Stimulated activated CD4-positive, alpha-beta T cell treated with anti-CD3 and anti-CD28 coated beads, Interleukin-12 subunit alpha, Interleukin-12 subunit beta, amount 100 ng/mL, for 24 hours (primary cell): Measurements from ENCODE around the gene RIMKLB.
"Not testable (repeated sequence)": the region's sequence is repeated elsewhere in the genome, so short reads cannot be mapped to it uniquely, and the experiment has no call there.

Source experiments
- DNase-seq, 2 experiments: peaks; one replicate each; pipeline ENCODE4 v3.0.0-alpha.2; 2020; ENCODE audit warnings: low read depth in 2 of 2

RIMKLB gene

DNA sequence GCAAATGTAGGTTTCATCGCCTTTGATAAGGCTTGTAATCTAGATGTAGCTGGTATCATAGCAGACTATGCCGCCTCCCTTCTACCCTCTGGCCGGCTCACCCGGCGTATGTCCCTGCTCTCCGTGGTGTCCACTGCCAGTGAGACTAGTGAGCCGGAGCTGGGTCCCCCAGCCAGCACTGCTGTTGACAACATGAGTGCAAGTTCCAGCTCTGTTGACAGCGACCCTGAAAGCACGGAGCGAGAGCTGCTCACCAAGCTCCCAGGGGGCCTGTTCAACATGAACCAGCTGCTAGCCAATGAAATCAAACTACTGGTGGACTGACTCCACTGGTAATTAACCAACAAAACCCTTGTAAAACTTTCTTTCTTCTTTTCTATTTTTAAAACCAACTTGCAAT lies 75.7 kb downstream of the RIMKLB start:
- DNase-seq = no peak

DNA sequence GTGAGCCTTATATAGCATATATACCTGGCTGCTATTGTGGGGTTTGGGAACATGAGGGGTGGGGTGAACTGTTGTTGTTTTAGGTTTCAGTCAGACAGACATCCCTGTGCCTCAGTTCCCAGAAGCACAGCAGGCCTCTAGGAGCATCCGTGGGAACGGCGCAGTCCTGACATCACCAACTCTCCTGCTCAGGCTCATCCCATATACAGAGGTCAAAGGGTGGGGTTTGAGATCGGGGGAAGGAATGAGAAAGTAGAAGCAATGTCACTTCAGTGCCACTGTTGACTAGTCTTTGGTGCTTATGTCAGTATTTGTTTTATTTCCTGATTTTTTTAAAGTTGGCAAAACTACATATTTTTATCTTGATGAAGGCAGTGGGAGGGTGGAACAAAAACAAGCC lies 81.5 kb downstream of the RIMKLB start:
- no peak for DNase-seq

DNA sequence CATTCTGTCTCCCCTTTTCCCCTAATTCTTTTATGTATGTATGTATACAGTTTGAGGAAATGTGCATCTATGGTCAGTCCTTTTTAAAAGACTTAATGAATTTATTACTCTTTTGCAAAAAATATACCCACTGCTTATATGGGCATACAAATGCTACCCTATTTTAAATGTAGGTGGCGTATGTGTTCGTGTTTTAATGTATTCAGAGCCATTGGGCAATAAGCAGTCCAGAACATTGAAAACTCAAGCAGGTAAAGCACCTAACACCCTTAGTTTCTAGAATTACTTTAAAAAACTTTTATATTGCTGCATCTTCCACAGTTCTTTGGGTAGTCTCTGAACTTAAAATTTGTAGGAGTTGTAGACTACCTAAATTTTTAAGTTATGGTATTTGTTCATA lies 82.1 kb downstream of the RIMKLB start:
- no peak for DNase-seq

DNA sequence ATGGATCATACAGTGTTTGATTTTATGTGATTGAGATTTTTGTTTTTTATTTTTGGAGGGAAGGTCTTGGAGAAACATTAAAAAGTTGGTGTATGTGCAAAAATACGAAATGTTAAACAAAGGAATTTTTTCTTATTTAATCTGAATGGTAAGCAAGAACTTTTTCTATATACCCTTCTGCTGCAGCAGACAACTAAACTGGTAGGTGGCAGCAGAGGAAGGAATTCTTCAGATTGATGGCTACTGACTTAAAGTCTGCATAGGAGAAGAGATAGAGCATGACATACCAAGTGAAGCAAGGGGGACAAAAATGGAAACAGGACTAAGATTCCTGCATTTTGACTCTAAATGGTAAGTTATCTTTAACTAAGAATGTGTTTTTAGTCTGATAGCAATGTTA lies 82.6 kb downstream of the RIMKLB start:
- no peak for DNase-seq

DNA sequence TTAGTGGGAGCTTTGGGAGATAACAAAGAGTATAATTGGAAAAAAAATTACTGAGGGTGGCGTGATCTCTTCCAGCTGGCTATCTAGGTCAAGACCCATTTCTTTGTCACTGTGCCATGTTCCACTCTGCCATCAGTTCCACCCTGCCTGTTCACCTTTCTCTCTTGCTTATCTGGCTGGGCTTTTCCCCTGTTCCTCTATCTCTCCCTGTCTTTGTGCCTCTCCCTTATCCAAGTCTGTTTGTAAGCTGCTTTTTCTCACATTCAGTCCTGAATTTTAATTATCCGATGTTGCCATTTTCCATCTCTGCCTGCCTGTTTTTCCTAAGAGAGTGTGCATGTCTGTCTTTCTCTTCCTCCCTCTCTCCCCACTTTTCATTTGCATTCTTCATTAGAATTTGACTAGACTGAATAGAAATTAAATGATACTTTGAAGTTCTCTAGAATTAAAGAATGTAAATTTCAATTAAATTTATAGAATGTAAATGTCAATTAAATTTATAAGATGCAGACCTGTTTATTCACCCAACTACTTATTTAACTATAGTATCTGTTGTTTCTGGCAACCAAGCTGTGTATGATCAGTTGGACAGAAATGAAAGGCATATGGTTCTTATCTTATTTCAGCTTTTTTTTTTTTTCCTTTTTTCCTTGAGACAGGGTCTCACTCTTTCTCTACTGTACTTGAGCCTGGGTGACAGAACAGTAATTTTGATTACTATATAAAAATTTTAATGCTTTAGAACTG lies 83.8 kb downstream of the RIMKLB start:
- DNase-seq = no peak

DNA sequence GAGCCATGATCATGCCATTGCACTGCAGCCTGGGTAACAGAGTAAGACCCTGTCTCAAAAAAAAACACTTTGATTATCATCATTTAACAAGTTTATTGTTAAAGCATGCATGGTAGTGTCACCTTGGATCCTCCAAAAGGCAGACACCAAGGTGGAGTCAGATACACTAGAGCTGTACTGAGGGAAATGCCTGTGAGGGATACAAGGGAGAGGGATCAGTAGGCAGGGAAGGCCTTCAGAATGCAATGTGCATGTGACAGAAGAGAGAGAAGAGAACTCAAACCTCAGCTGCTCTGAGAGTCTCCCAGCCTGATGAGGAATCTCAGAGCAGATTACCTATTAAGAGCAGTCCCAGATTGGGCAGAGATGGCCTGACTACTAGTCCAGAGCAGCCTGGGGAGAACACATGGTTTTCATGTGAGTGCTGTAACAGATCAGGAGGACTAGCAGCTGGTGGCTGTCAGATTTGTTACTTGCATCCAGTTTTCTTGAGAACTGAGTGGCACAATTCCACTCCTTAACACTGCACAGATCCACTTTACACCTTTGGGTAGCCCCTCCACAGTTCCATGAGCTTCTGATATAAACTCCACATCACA lies 86.6 kb downstream of the RIMKLB start:
- no peak for DNase-seq

DNA sequence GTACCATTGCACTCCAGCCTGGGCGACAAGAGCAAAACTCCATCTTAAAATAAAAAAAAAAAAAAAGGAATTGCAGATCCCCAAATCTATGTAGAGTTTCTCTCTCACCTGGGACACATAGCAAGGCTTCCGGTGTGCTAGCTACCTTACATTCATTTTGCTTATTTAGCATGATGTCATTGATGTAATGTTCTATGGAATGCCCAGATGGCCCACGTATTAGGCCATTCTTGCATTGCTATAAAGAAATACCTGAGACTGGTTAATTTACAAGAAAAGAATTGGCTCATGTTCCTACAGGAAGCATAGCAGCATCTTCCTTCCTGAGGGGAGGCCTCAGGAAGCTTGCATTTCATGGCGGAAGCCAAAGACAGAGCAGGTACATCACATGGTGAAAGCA lies 87.7 kb downstream of the RIMKLB start:
- DNase-seq = no peak

DNA sequence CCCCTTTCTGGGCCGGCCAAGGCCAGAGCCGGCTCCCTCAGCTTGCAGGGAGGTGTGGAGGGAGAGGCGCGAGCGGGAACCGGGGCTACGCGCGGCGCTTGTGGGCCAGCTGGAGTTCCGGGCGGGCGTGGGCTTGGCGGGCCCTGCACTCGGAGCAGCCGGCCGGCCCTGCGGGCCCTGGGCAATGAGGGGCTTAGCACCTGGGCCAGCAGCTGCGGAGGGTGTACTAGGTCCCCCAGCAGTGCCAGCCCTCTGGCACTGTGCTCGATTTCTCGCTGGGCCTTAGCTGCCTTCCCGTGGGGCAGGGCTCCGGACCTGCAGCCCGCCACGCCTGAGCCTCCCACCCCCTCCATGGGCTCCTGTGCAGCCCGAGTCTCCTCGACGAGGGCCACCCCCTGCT lies 89.4 kb downstream of the RIMKLB start:
- not testable (repeated sequence) for DNase-seq

DNA sequence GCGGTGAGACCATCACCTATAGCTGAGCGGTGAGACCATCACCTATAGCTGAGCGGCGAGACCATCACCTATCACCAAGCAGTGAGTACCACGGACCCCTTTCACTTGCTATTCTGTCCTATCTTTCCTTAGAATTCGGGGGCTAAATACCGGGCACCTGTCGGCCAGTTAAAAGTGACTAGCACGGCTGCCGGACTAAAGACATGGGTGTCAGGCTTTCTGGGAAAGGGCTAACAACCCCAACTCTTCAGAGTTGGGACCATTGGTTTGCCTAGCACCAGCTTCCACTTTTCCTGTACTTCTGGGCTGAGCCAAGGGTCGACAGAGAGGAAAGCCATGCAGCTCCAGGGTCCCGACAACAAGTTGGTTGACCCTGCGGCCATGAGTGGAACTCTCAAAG lies 90.9 kb downstream of the RIMKLB start:
- DNase-seq = not testable (repeated sequence)

DNA sequence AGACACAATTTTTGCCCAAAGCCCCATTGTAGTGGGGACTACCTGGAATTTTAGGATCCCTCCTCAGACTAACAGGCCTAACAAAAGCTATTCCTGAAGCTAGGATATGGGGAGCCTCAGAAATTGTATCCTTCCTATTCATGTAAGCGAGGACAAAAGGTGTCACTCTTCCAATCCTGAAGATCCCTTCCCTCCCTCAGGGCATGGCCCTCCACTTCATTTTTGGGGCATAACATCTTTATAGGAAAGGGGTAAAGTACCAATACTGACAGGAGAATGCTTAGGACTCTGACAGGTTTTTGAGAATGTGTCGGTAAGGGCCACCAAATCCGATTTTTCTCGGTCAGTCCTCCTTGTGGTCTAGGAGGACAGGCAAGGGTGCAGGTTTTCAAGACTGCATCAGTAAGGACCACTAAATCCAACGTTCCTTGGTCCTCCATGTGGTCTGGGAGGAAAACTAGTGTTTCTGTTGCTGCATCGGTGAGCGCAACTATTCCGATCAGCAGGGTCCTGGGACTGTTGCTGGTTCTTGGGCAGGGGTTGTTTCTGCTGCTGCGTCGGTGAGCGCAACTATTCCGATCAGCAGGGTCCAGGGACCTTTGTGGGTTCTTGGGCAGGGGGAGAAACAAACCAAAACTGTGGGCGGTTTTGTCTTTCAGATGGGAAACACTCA lies 91.7 kb downstream of the RIMKLB start:
- not testable (repeated sequence) for DNase-seq

DNA sequence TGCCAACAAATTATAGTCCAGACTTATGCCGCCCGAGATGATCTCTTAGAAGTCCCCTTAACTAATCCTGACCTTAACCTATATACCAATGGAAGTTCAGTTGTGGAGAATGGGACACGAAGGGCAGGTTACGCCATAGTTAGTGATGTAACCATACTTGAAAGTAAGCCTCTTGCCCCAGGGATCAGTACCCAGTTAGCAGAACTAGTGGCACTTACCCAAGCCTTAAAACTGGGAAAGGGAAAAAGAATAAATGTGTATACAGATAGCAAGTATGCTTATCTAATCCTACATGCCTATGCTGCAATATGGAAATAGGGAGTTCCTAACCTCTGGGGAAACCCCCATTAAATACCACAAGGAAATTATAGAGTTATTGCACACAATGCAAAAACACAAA lies 95.4 kb downstream of the RIMKLB start:
- not testable (repeated sequence) for DNase-seq

DNA sequence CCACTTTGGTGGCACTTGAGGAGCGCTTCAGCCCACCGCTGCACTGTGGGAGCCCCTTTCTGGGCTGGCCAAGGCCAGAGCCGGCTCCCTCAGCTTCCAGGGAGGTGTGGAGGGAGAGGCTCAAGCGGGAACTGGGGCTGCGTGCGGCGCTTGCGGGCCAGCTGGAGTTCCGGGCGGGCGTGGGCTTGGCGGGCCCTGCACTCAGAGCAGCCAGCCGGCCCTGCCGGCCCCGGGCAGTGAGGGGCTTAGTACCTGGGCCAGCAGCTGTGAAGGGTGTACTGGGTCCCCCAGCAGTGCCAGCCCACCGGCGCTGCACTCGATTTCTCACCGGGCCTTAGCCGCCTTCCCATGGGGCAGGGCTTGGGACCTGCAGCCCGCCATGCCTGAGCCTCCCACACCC lies 96.8 kb downstream of the RIMKLB start:
- DNase-seq = not testable (repeated sequence)

DNA sequence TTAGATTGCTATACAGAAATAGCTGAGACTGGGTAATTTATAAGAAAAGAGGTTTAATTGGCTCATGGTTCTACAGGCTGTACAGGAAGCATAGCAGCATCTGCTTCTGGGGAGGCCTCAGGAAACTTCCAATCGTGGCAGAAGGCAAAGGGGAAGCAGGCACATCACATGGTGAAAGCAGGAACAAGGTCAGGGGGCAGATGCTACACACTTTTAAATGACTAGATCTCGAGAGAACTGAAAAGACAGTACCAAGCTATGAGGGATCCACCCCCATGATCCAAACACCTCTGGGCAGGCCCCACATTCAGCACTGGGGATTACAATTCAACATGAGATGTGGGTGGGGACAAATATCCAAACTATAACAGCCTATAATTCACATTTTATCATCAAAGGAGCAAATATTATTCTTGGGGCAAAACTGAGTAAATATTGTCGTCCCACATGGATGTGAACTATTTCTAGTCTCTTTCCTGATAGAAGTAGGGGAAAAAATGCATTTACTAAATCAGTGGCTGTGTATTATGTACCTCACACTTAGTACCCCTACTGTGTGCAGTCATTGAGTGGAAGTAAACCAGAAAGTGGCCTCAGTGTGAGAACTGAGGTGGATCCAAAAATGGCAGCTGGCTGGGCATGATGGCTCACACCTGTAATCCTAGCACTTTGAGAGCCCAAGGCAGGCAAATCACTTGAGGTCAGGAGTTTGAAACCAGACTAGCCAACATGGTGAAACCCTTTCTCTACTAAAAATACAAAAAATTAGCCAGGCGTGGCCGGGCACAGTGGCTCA lies 99.2 kb downstream of the RIMKLB start:
- DNase-seq = no peak

DNA sequence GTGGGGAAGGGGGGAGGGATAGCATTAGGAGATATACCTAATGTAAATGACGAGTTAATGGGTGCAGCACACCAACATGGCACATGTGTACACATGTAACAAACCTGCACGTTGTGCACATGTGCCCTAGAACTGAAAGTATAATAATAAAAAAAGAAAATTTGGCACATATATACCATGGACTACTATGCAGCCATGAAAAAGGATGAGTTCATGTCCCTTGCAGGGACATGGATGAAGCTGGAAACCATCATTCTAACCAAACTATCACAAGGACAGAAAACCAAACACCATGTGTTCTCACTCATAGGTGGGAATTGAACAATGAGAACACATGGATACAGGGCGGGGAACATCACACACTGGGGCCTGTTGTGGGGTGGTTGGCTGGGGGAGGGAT lies 103.4 kb downstream of the RIMKLB start:
- DNase-seq = not testable (repeated sequence)

DNA sequence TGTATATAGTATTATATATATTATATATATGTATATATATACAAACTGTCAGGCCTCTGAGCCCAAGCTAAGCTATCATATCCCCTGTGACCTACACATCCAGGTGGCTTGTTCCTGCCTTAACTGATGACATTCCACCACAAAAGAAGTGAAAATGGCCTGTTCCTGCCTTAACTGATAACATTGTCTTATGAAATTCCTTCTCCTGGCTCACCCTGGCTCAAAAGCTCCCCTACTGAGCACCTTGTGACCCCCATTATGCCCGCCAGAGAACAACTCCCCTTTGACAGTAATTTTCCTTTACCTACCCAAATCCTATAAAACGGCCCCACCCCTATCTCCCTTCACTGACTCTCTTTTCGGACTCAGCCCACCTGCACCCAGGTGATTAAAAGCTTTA lies 107.0 kb downstream of the RIMKLB start:
- not testable (repeated sequence) for DNase-seq

DNA sequence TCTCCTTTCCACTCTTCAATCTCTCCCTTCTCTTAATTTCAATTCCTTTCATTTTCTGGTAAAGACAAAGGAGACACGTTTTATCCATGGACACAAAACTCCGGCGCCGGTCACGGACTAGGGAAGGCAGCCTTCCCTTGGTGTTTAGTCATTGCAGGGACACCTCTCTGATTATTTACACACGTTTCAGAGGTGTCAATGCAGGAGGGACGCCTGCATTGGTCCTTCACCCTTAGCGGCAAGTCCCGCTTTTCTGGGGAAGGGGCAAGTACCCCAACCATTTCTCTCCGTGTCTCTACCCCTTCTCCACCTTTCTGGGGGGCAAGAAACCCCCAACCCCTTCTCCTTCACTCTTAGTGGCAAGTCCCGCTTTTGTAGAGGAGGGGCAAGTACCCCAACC lies 107.7 kb downstream of the RIMKLB start:
- DNase-seq = not testable (repeated sequence)

DNA sequence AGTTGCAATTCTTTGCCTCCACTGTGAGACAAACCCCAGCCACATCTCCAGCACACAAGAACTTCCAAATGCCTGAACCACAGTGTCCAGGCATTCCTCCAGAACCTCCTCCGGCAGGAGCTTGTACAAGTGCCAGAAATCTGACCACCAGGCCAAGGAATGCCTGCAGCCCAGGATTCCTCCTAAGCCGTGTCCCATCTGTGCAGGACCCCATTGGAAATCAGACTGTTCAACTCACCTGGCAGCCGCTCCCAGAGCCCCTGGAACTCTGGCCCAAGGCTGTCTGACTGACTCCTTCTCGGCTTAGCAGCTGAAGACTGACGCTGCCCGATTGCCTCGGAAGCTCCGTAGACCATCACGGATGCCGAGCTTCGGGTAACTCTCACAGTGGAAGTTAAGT lies 109.3 kb downstream of the RIMKLB start:
- not testable (repeated sequence) for DNase-seq

DNA sequence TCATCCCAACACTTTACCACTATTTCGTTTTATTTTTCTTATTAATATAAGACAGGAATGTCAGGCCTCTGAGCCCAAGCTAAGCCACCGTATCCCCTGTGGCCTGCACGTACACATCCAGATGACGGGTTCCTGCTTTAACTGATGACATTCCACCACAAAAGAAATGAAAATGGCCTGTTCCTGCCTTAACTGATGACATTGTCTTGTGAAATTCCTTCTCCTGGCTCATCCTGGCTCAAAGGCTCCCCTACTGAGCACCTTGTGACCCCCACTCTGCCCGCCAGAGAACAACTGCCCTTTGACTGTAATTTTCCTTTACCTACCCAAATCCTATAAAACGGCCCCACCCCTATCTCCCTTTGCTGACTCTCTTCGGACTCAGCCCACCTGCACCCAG lies 112.3 kb downstream of the RIMKLB start:
- not testable (repeated sequence) for DNase-seq

DNA sequence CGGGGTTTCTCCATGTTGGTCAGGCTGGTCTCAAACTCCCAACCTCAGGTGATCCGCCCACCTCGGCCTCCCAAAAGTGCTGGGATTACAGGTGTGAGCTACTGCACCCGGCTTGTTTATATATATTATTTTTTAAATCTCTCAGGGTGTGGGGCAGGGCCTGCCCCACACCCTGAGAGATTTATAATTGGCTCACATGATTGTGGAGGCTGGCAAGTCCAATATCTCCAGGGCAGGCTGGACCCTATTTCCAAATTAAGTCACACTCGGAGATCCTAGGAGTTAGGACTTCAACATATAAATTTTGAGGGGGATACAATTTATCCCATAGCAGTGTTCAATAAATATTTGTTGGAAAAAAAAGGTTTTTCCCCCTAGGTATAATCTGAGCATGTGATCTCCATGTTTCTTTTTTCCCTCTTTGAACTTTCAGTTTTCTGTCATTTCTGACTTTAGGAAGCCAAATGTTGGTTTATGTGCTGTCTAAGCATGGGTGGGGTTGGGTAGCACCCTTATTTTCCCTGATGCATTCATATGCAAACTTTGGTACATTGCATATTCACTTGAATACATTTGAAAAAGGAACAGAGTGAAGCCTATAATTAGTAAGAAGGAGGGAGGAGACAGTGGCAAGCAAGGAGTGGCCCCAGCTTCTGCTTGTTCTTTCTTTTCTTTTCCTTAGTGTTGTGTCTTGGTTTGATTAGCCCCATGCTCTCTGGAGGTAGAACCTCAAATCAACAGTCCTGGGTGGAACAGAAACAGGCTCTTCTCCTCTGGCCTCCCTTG lies 116.0 kb downstream of the RIMKLB start:
- no peak for DNase-seq

DNA sequence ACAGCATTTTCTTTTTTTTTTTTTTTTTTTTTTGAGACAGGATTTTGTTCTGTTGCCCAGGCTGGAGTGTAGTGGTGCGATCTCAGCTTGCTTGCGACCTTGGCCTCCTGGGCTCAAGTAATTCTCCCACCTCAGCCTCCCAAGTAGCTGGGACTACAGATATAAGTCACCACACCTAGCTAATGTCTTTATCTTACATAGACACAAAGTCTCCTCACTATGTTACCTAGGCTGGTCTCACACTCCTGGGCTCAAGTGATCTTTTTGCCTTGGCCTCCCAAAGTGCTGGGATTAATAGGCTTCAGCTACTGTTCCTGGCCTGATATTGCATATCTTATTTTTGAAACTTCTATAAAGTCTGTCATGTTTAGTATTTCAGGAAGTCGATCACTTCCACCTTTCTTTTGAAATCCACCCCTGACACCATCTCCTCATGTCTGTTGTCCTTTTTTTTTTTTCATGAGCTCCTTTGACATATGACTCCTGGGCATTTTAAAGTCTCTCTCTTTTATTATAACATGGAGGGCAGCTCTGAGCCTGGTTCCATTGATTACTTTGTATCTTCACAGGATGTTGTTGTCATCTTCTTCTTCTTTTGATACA lies 118.8 kb downstream of the RIMKLB start:
- no peak for DNase-seq

DNA sequence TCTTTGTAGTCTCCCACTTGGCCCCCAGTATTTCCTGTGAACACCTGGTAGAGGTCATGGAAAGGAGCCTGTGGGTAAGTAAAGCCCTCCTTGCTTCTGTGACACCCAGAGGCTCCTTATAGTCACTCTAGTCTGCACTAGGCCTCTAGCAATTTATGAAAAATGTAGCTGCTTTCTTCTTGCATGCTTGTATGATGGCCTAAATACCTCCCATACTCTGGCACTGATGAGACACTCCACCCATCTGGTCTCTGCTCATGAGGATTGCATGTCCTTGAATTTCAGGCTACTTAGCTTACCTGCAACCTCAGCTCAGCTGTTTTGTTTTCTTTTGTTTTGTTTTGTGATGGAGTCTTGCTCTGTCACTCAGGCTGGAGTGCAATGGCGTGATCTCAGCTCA lies 120.1 kb downstream of the RIMKLB start:
- no peak for DNase-seq
